SK-N-SH treated with all-trans-retinoic acid at 6 μM for 48 hours (cell line): ENCODE results near the gene ZFYVE28.

Source experiments
- ATAC-seq: fragments of 200-7000 bp; cut with Tn5 transposase; 3 replicates; pipeline ENCODE4 v1.9.1; 2020; ENCODE audit warnings: mild to moderate bottlenecking, moderate library complexity
- CREB5 ChIP-seq: fragments of 250-450 bp; sonication (Bioruptor Pico); IDR thresholded peaks from 2 replicates; pipeline ENCODE4 v1.5.1; 2020; ENCODE audit warnings: low read depth, mild to moderate bottlenecking, moderate library complexity
- CSDC2 ChIP-seq: fragments of 250-450 bp; sonication (Bioruptor Pico); IDR thresholded peaks from 2 replicates; pipeline ENCODE4 v1.5.0; 2020; ENCODE audit warnings: mild to moderate bottlenecking, moderate library complexity
- CSRNP3 ChIP-seq: fragments of 250-450 bp; sonication (Bioruptor Pico); IDR thresholded peaks from 2 replicates; pipeline ENCODE4 v1.5.1; 2021; ENCODE audit warnings: mild to moderate bottlenecking, moderate library complexity
- ESRRG ChIP-seq: fragments of 250-450 bp; sonication (Bioruptor Pico); IDR thresholded peaks from 2 replicates; pipeline ENCODE4 v1.6.1; 2021; ENCODE audit warnings: mild to moderate bottlenecking
- GLIS3 ChIP-seq: fragments of 250-450 bp; sonication (Bioruptor Pico); IDR thresholded peaks from 2 replicates; pipeline ENCODE4 v1.5.0; 2020; ENCODE audit warnings: mild to moderate bottlenecking, moderate library complexity
- ISL1 ChIP-seq: fragments of 250-450 bp; sonication (Bioruptor Pico); IDR thresholded peaks from 2 replicates; pipeline ENCODE4 v2.1.2; 2022; ENCODE audit warnings: mild to moderate bottlenecking, moderate library complexity
- OSR1 ChIP-seq: fragments of 250-450 bp; sonication (Bioruptor Pico); IDR thresholded peaks from 2 replicates; pipeline ENCODE4 v1.8.0; 2022; ENCODE audit warnings: moderate library complexity, mild to moderate bottlenecking, inconsistent platforms
- PATZ1 ChIP-seq: fragments of 250-450 bp; sonication (Bioruptor Pico); IDR thresholded peaks from 2 replicates; pipeline ENCODE4 v1.8.0; 2020; ENCODE audit warnings: mild to moderate bottlenecking, moderate library complexity, borderline replicate concordance
- PPARA ChIP-seq: fragments of 250-450 bp; sonication (Bioruptor Pico); IDR thresholded peaks from 2 replicates; pipeline ENCODE4 v1.5.0; 2020; ENCODE audit warnings: mild to moderate bottlenecking, borderline replicate concordance
- RARB ChIP-seq: fragments of 250-450 bp; sonication (Bioruptor Pico); IDR thresholded peaks from 2 replicates; pipeline ENCODE4 v1.8.0; 2021; ENCODE audit warnings: mild to moderate bottlenecking, moderate library complexity
- SNAI2 ChIP-seq: fragments of 250-450 bp; sonication (Bioruptor Pico); IDR thresholded peaks from 2 replicates; pipeline ENCODE4 v1.5.0; 2020; ENCODE audit warnings: mild to moderate bottlenecking, moderate library complexity
- TCF4 ChIP-seq: fragments of 250-450 bp; sonication (Bioruptor Pico); IDR thresholded peaks from 2 replicates; pipeline ENCODE4 v1.8.0; 2021; ENCODE audit warnings: mild to moderate bottlenecking, moderate library complexity, borderline replicate concordance
- ZC3H10 ChIP-seq: fragments of 250-450 bp; sonication (Bioruptor Pico); IDR thresholded peaks from 2 replicates; pipeline ENCODE4 v1.5.1; 2021; ENCODE audit warnings: mild to moderate bottlenecking, moderate library complexity
- ZFP3 ChIP-seq: fragments of 250-450 bp; sonication (Bioruptor Pico); IDR thresholded peaks from 2 replicates; pipeline ENCODE4 v1.5.0; 2020; ENCODE audit warnings: mild to moderate bottlenecking, moderate library complexity
- ZNF565 ChIP-seq: fragments of 450-650 bp; formaldehyde crosslinking; conservative IDR thresholded peaks from 2 replicates; pipeline ENCODE4 v1.5.0; 2020; ENCODE audit warnings: low read depth, mild to moderate bottlenecking, moderate library complexity
- ZNF70 ChIP-seq: fragments of 450-650 bp; formaldehyde crosslinking; IDR thresholded peaks from 2 replicates; pipeline ENCODE4 v1.5.0; 2020; ENCODE audit warnings: mild to moderate bottlenecking, moderate library complexity
- ZNF8 ChIP-seq: fragments of 450-650 bp; formaldehyde crosslinking; IDR thresholded peaks from 2 replicates; pipeline ENCODE4 v1.5.0; 2020; ENCODE audit warnings: mild to moderate bottlenecking, moderate library complexity
- TF ChIP-seq, protein P1 (sequence below): fragments of 250-450 bp; sonication (Bioruptor Pico); IDR thresholded peaks from 2 replicates; pipeline ENCODE4 v1.5.0; 2020; ENCODE audit warnings: mild to moderate bottlenecking, moderate library complexity
- TF ChIP-seq, protein P2 (sequence below): fragments of 250-450 bp; sonication (Bioruptor Pico); IDR thresholded peaks from 2 replicates; pipeline ENCODE4 v1.8.0; 2021; ENCODE audit warnings: low read depth, mild to moderate bottlenecking, moderate library complexity, borderline replicate concordance

Gene ZFYVE28

GRCh38 chr4:2343476-2343875 lies 75.0 kb downstream of the ZFYVE28 start:
- ATAC-seq, result no peak

GRCh38 chr4:2341911-2342652 lies 76.4 kb downstream of the ZFYVE28 start:
- no peak for ATAC-seq
- TF ChIP-seq SNAI2 (no peak), ZC3H10 (CRISPR knock-in tag) (no peak), ZNF8 (CRISPR knock-in tag) (no peak), GLIS3 (CRISPR knock-in tag) (no peak), ZFP3 (CRISPR knock-in tag) (no peak), CSDC2 (no peak), CSRNP3 (CRISPR knock-in tag) (no peak), ZNF70 (CRISPR knock-in tag) (no peak), OSR1 (CRISPR knock-in tag) (no peak), ESRRG (CRISPR knock-in tag) (no peak)

More at GRCh38 chr4:2343476-2343875, 75.0 kb downstream of the ZFYVE28 start:
- no peak for TF ChIP-seq RARB (CRISPR knock-in tag)
- TF ChIP-seq ISL1 (CRISPR knock-in tag), result no peak
- no peak for TF ChIP-seq ZNF70 (CRISPR knock-in tag)
- no peak for TF ChIP-seq CSDC2
- no peak for TF ChIP-seq SNAI2
- no peak for TF ChIP-seq GLIS3 (CRISPR knock-in tag)
- TF ChIP-seq OSR1 (CRISPR knock-in tag), result no peak
- TF ChIP-seq ZC3H10 (CRISPR knock-in tag), result no peak
- TF ChIP-seq ESRRG (CRISPR knock-in tag), result no peak
- no peak for TF ChIP-seq ZNF8 (CRISPR knock-in tag)
- no peak for TF ChIP-seq PPARA (CRISPR knock-in tag)
- TF ChIP-seq CSRNP3 (CRISPR knock-in tag), result no peak
- no peak for TF ChIP-seq PATZ1 (CRISPR knock-in tag)
- TF ChIP-seq TCF4 (CRISPR knock-in tag), result no peak
- TF ChIP-seq, protein P1, sequence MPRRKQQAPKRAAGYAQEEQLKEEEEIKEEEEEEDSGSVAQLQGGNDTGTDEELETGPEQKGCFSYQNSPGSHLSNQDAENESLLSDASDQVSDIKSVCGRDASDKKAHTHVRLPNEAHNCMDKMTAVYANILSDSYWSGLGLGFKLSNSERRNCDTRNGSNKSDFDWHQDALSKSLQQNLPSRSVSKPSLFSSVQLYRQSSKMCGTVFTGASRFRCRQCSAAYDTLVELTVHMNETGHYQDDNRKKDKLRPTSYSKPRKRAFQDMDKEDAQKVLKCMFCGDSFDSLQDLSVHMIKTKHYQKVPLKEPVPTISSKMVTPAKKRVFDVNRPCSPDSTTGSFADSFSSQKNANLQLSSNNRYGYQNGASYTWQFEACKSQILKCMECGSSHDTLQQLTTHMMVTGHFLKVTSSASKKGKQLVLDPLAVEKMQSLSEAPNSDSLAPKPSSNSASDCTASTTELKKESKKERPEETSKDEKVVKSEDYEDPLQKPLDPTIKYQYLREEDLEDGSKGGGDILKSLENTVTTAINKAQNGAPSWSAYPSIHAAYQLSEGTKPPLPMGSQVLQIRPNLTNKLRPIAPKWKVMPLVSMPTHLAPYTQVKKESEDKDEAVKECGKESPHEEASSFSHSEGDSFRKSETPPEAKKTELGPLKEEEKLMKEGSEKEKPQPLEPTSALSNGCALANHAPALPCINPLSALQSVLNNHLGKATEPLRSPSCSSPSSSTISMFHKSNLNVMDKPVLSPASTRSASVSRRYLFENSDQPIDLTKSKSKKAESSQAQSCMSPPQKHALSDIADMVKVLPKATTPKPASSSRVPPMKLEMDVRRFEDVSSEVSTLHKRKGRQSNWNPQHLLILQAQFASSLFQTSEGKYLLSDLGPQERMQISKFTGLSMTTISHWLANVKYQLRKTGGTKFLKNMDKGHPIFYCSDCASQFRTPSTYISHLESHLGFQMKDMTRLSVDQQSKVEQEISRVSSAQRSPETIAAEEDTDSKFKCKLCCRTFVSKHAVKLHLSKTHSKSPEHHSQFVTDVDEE (CRISPR knock-in tag), result no peak
- no peak for TF ChIP-seq ZNF565 (CRISPR knock-in tag)
- TF ChIP-seq CREB5 (CRISPR knock-in tag), result no peak
- TF ChIP-seq, protein P2, sequence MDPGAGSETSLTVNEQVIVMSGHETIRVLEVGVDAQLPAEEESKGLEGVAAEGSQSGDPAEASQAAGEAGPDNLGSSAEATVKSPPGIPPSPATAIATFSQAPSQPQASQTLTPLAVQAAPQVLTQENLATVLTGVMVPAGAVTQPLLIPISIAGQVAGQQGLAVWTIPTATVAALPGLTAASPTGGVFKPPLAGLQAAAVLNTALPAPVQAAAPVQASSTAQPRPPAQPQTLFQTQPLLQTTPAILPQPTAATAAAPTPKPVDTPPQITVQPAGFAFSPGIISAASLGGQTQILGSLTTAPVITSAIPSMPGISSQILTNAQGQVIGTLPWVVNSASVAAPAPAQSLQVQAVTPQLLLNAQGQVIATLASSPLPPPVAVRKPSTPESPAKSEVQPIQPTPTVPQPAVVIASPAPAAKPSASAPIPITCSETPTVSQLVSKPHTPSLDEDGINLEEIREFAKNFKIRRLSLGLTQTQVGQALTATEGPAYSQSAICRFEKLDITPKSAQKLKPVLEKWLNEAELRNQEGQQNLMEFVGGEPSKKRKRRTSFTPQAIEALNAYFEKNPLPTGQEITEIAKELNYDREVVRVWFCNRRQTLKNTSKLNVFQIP (CRISPR knock-in tag), result no peak
